Peyer's patch (tissue), 4 donors: ENCODE data around the gene OR2T11.

Source experiments
- CTCF ChIP-seq, 6 experiments: fragments of 450-650 bp in 4 of 6; fragments of 200-600 bp in 2 of 6; sonication (generic) in 1 of 6; IDR thresholded peaks; one replicate each; pipeline ENCODE4 v1.5.1; 2017 to 2019; ENCODE audit warnings: antibody characterized with exemption in 6 of 6, mild to moderate bottlenecking in 3 of 6, moderate library complexity in 1 of 6
- POLR2A ChIP-seq, 2 donors: fragments of 450-650 bp; IDR thresholded peaks; one replicate each; pipeline ENCODE4 v1.5.1; 2017; ENCODE audit warnings: antibody characterized with exemption in 2 of 2, mild to moderate bottlenecking in 2 of 2, moderate library complexity in 2 of 2

GRCh38 chr1:248576260-248576980, 58.5 kb downstream of the OR2T11 start:
- TF ChIP-seq CTCF (IDR thresholded peaks at IDR 0.05) (no peak), POLR2A (IDR thresholded peaks at IDR 0.05) (no peak)
